GM18511 (cell line): ENCODE results near the gene CHERP.
A peak's percentile ranks its signal among the peaks of the same experiment; 100 is the strongest.

Experiments
- ATAC-seq: cut with Tn5 transposase; IDR thresholded peaks from one replicate; pipeline ENCODE4 v1.9.1; 2021; ENCODE audit warnings: mild to moderate bottlenecking, moderate library complexity; ENCODE audit not compliant: unreplicated experiment

Gene CHERP

GRCh38 chr19:16542045-16542909 is at the start of gene CHERP:
Gene CHERP, minus strand, starts transcription at chr19:16542437. Its CDS starts 59 bp downstream, at chr19:16542378.
- peak; percentile 78 for ATAC-seq

GRCh38 chr19:16590876-16591802 is 48.9 kb upstream of the CHERP start:
- ATAC-seq, result no peak

- ATAC-seq, result no peak
These were observed 47.7 kb upstream of the CHERP start for GRCh38 chr19:16589917-16590316.

- ATAC-seq, result no peak
These were observed 46.8 kb upstream of the CHERP start for GRCh38 chr19:16588824-16589577.

- ATAC-seq, result peak; percentile 39
These were observed 45.9 kb upstream of the CHERP start for GRCh38 chr19:16587833-16588823.

- no peak for ATAC-seq
These were observed 45.0 kb upstream of the CHERP start for GRCh38 chr19:16586991-16587832.

GRCh38 chr19:16586477-16586871 is 44.2 kb upstream of the CHERP start:
- ATAC-seq, result no peak

GRCh38 chr19:16585808-16586476 is 43.7 kb upstream of the CHERP start:
- ATAC-seq, result no peak

GRCh38 chr19:16585094-16585801 is 43.0 kb upstream of the CHERP start:
- ATAC-seq, result no peak

- ATAC-seq, result peak; percentile 59
These were observed 42.2 kb upstream of the CHERP start for GRCh38 chr19:16584248-16585093.

- ATAC-seq, result no peak
These were observed 40.4 kb upstream of the CHERP start for GRCh38 chr19:16582486-16583261.

GRCh38 chr19:16581971-16582343 is 39.7 kb upstream of the CHERP start:
- no peak for ATAC-seq

- ATAC-seq, result no peak
These were observed 39.1 kb upstream of the CHERP start for GRCh38 chr19:16581145-16581970.

- no peak for ATAC-seq
These were observed 37.1 kb upstream of the CHERP start for GRCh38 chr19:16579381-16579780.

GRCh38 chr19:16577531-16577985 is 35.3 kb upstream of the CHERP start:
- no peak for ATAC-seq
